HEK293 (cell line): Measurements from ENCODE around the gene DHDH.

Source experiments
- CTCF ChIA-PET: fragments of 350-600 bp; formaldehyde crosslinking; extraction: SDS; loops from one replicate; lab custom pipeline; 2021; ENCODE audit warnings: antibody characterized with exemption; lab: Yijun Ruan, JAX
- POLR2A ChIA-PET: fragments of 300-600 bp; formaldehyde crosslinking; extraction: SDS; loops from one replicate; lab custom pipeline; 2020; ENCODE audit warnings: antibody characterized with exemption, inconsistent platforms; lab: Yijun Ruan, JAX
- H3K27ac ChIP-seq: fragments of 200-500 bp; sonication (Bioruptor generic); 2 replicates; pipeline ENCODE4 v1.5.1; 2014; ENCODE audit warnings: low read depth, low read length, control low read depth, inconsistent platforms; ENCODE audit errors: extremely low read depth
- H3K36me3 ChIP-seq, 2 experiments: fragments of 200-500 bp in 1 of 2; sonication (Bioruptor generic) in 1 of 2; 1 replicate in 1 of 2; 2 replicates in 1 of 2; pipeline ENCODE4 v1.5.1; 2014 to 2017; ENCODE audit warnings: inconsistent platforms in 2 of 2, low read length in 2 of 2; ENCODE audit not compliant: control insufficient read depth in 2 of 2, insufficient read depth in 1 of 2
- H3K4me1 ChIP-seq: fragments of 200-500 bp; sonication (Bioruptor generic); 2 replicates; pipeline ENCODE4 v1.5.1; 2014; ENCODE audit warnings: mild to moderate bottlenecking, low read length, inconsistent platforms; ENCODE audit not compliant: control insufficient read depth, insufficient read depth
- H3K4me3 ChIP-seq: 2 replicates; pipeline ENCODE4 v1.5.1; 2011; ENCODE audit warnings: low read depth, mild to moderate bottlenecking, control low read depth, low read length, moderate library complexity
- H3K9me3 ChIP-seq: fragments of 200-500 bp; sonication (Bioruptor generic); 2 replicates; pipeline ENCODE4 v1.5.1; 2014; ENCODE audit warnings: low read depth, low read length, inconsistent platforms; ENCODE audit not compliant: control insufficient read depth, insufficient read depth
- GLI2 ChIP-seq: fragments of 450-650 bp; formaldehyde crosslinking; IDR thresholded peaks from 2 replicates; pipeline ENCODE4; 2017; ENCODE audit warnings: missing biosample characterization, missing genetic modification characterization, low read depth, borderline replicate concordance
- GLIS2 ChIP-seq: fragments of 450-650 bp; formaldehyde crosslinking; IDR thresholded peaks from 2 replicates; pipeline ENCODE4 v1.5.1; 2016; ENCODE audit warnings: missing biosample characterization, missing genetic modification characterization
- IKZF3 ChIP-seq: fragments of 450-650 bp; IDR thresholded peaks from 2 replicates; pipeline ENCODE4 v1.5.0; 2018; ENCODE audit warnings: missing biosample characterization, mild to moderate bottlenecking, missing genetic modification characterization, moderate library complexity
- KLF1 ChIP-seq: fragments of 450-650 bp; formaldehyde crosslinking; IDR thresholded peaks from 2 replicates; pipeline ENCODE4 v1.5.1; 2016; ENCODE audit warnings: missing biosample characterization, missing genetic modification characterization
- KLF7 ChIP-seq: fragments of 450-650 bp; formaldehyde crosslinking; IDR thresholded peaks from 2 replicates; pipeline ENCODE4 v1.5.1; 2016; ENCODE audit warnings: missing biosample characterization, missing genetic modification characterization, borderline replicate concordance
- MZF1 ChIP-seq: fragments of 450-650 bp; formaldehyde crosslinking; IDR thresholded peaks from 2 replicates; pipeline ENCODE4 v1.5.1; 2017; ENCODE audit warnings: missing biosample characterization, missing genetic modification characterization, borderline replicate concordance
- PATZ1 ChIP-seq: fragments of 450-650 bp; formaldehyde crosslinking; IDR thresholded peaks from 2 replicates; pipeline ENCODE4 v1.5.1; 2016; ENCODE audit warnings: missing biosample characterization, missing genetic modification characterization
- SALL2 ChIP-seq: fragments of 450-650 bp; formaldehyde crosslinking; IDR thresholded peaks from 2 replicates; pipeline ENCODE4 v1.5.0; 2017; ENCODE audit warnings: missing biosample characterization, mild to moderate bottlenecking, missing genetic modification characterization, borderline replicate concordance
- SCRT1 ChIP-seq: fragments of 450-650 bp; formaldehyde crosslinking; IDR thresholded peaks from 2 replicates; pipeline ENCODE4 v1.5.1; 2016; ENCODE audit warnings: missing biosample characterization, missing genetic modification characterization, borderline replicate concordance
- SP3 ChIP-seq: fragments of 450-650 bp; formaldehyde crosslinking; IDR thresholded peaks from 2 replicates; pipeline ENCODE4 v1.5.1; 2016; ENCODE audit warnings: missing biosample characterization, missing genetic modification characterization
- ZBTB20 ChIP-seq: fragments of 450-650 bp; formaldehyde crosslinking; IDR thresholded peaks from 2 replicates; pipeline ENCODE4 v1.5.1; 2016; ENCODE audit warnings: missing biosample characterization, missing genetic modification characterization
- ZEB2 ChIP-seq: fragments of 450-650 bp; formaldehyde crosslinking; IDR thresholded peaks from 2 replicates; pipeline ENCODE4 v1.5.1; 2016; ENCODE audit warnings: missing biosample characterization, missing genetic modification characterization
- ZFHX2 ChIP-seq: fragments of 450-650 bp; formaldehyde crosslinking; conservative IDR thresholded peaks from 2 replicates; pipeline ENCODE4 v1.5.1; 2016; ENCODE audit warnings: missing biosample characterization, missing genetic modification characterization
- ZNF366 ChIP-seq: fragments of 450-650 bp; formaldehyde crosslinking; conservative IDR thresholded peaks from 2 replicates; pipeline ENCODE4 v1.5.1; 2016; ENCODE audit warnings: missing biosample characterization, missing genetic modification characterization
- ZNF518A ChIP-seq: fragments of 450-650 bp; formaldehyde crosslinking; conservative IDR thresholded peaks from 2 replicates; pipeline ENCODE4 v1.5.1; 2016; ENCODE audit warnings: low read depth, missing biosample characterization, missing genetic modification characterization
- ZNF529 ChIP-seq: fragments of 450-650 bp; formaldehyde crosslinking; IDR thresholded peaks from 2 replicates; pipeline ENCODE4 v1.5.1; 2017; ENCODE audit warnings: missing genetic modification characterization, missing biosample characterization; ENCODE audit not compliant: insufficient replicate concordance
- ZNF558 ChIP-seq: fragments of 450-650 bp; formaldehyde crosslinking; IDR thresholded peaks from 2 replicates; pipeline ENCODE4 v1.5.1; 2016; ENCODE audit warnings: missing biosample characterization, missing genetic modification characterization
- ZNF560 ChIP-seq: fragments of 450-650 bp; formaldehyde crosslinking; IDR thresholded peaks from 2 replicates; pipeline ENCODE4 v1.5.1; 2017; ENCODE audit warnings: missing biosample characterization, missing genetic modification characterization, borderline replicate concordance
- ZNF580 ChIP-seq: fragments of 450-650 bp; formaldehyde crosslinking; IDR thresholded peaks from 2 replicates; pipeline ENCODE4 v1.5.1; 2016; ENCODE audit warnings: missing biosample characterization, missing genetic modification characterization
- ZNF585B ChIP-seq: fragments of 450-650 bp; formaldehyde crosslinking; IDR thresholded peaks from 2 replicates; pipeline ENCODE4 v1.5.1; 2016; ENCODE audit warnings: missing biosample characterization, missing genetic modification characterization
- ZNF596 ChIP-seq: fragments of 450-650 bp; IDR thresholded peaks from 2 replicates; pipeline ENCODE4 v1.5.0; 2018; ENCODE audit warnings: missing biosample characterization, mild to moderate bottlenecking, missing genetic modification characterization, moderate library complexity
- ZNF610 ChIP-seq: fragments of 450-650 bp; formaldehyde crosslinking; IDR thresholded peaks from 2 replicates; pipeline ENCODE4 v1.5.1; 2016; ENCODE audit warnings: missing biosample characterization, missing genetic modification characterization, borderline replicate concordance
- ZNF623 ChIP-seq: fragments of 450-650 bp; formaldehyde crosslinking; IDR thresholded peaks from 2 replicates; pipeline ENCODE4 v1.5.1; 2016; ENCODE audit warnings: missing biosample characterization, missing genetic modification characterization
- ZNF629 ChIP-seq: fragments of 450-650 bp; formaldehyde crosslinking; IDR thresholded peaks from 2 replicates; pipeline ENCODE4 v1.5.1; 2017; ENCODE audit warnings: missing biosample characterization, missing genetic modification characterization
- ZNF660 ChIP-seq: fragments of 450-650 bp; IDR thresholded peaks from 2 replicates; pipeline ENCODE4 v1.5.1; 2018; ENCODE audit warnings: missing biosample characterization, mild to moderate bottlenecking, missing genetic modification characterization
- ZNF707 ChIP-seq: fragments of 450-650 bp; formaldehyde crosslinking; IDR thresholded peaks from 2 replicates; pipeline ENCODE4 v1.5.1; 2016; ENCODE audit warnings: missing biosample characterization, missing genetic modification characterization
- ZNF785 ChIP-seq: fragments of 450-650 bp; formaldehyde crosslinking; IDR thresholded peaks from 2 replicates; pipeline ENCODE4 v1.5.1; 2016; ENCODE audit warnings: missing biosample characterization, missing genetic modification characterization
- ZNF792 ChIP-seq: fragments of 450-650 bp; formaldehyde crosslinking; IDR thresholded peaks from 2 replicates; pipeline ENCODE4 v1.5.1; 2016; ENCODE audit warnings: missing biosample characterization, missing genetic modification characterization

The DHDH gene

GRCh38 chr19:48899781-48900476, 33.6 kb upstream of the DHDH start, which contains the start of gene NUCB1 (continued):
- TF ChIP-seq ZNF518A (tag by site-specific recombination) (peak; percentile 87), SP3 (peak; percentile 90), IKZF3 (tag by site-specific recombination) (peak; percentile 73), ZNF660 (tag by site-specific recombination) (peak; percentile 30; the same call in 1 of the 2 replicates), ZNF585B (no peak), GLI2 (no peak), MZF1 (tag by site-specific recombination) (no peak), ZEB2 (tag by site-specific recombination) (0 out of 2 replicates have a peak, but pooled peaks have one; percentile 18), ZNF558 (tag by site-specific recombination) (no peak), PATZ1 (0 out of 2 replicates have a peak, but pooled peaks have one; percentile 12), ZNF560 (tag by site-specific recombination) (no peak), ZNF629 (tag by site-specific recombination) (peak; percentile 64), KLF1 (tag by site-specific recombination) (peak; percentile 67), ZNF366 (tag by site-specific recombination) (peak; percentile 89)
- TF ChIP-seq, all 188 proteins: peak for 38

- ChIA-PET POLR2A (interaction anchor here (0.6 to 2.9 kb wide), 13 partner anchors 20 to 281 kb away, joined by 3 to 30 read pairs (median 6); partner anchors contain the start of genes BAX, DHDH, FTL and GYS1), CTCF (interaction anchor here (0.6 to 1.5 kb wide), 7 partner anchors 32 to 113 kb away, joined by 3 to 5 read pairs (median 3); partner anchors contain the start of genes GYS1, HSD17B14 and RUVBL2)
- Histone ChIP-seq H3K36me3 (peaks cover 8 to 19% of the 10 kb centered on the region in 2 experiments; a peak in 2 of 3 replicates), H3K4me1 (no peaks in the 10 kb centered on the region), H3K27ac (peak overlapping the region; percentile 62), H3K9me3 (no peaks in the 10 kb centered on the region), H3K4me3 (peak overlapping the region; percentile 54)
- TF ChIP-seq SALL2 (no peak), ZNF623 (tag by site-specific recombination) (no peak), GLIS2 (peak; percentile 38; the same call in 1 of the 2 replicates), ZNF529 (tag by site-specific recombination) (no peak), ZNF580 (tag by site-specific recombination) (0 out of 2 replicates have a peak, but pooled peaks have one; percentile 36), ZNF585B (no peak), ZNF707 (tag by site-specific recombination) (no peak), SCRT1 (tag by site-specific recombination) (no peak), KLF7 (tag by site-specific recombination) (0 out of 2 replicates have a peak, but pooled peaks have one; percentile 17), ZNF610 (no peak), ZNF785 (tag by site-specific recombination) (no peak), ZNF596 (no peak), ZNF792 (tag by site-specific recombination) (no peak), ZFHX2 (tag by site-specific recombination) (0 out of 2 replicates have a peak, but pooled peaks have one; percentile 7), ZBTB20 (0 out of 2 replicates have a peak, but pooled peaks have one; percentile 31)
Observed at GRCh38 chr19:48900477-48901406, 32.8 kb upstream of the DHDH start.
